ENCODE measurements around the gene NDUFAF7. TPM values are rescaled to one million over a fixed set of nuclear protein-coding genes. Genes with fewer than 3 reads are reported as not detected.

NDUFAF7 gene
- polyA plus RNA-seq, 3 donors, result 4.7 to 12.2 (median 5.6) TPM

GRCh38 chr2:37243435-37243834, 12.0 kb downstream of the NDUFAF7 start:
- DNase-seq, result no peak
- Mint-ChIP-seq H3K36me3 (peaks cover 80 to 93% of the 10 kb centered on the region in 2 donors), H3K4me3 (no peak overlapping the region), H3K27ac (no peak overlapping the region), H3K27me3 (ENCODE audit: low read depth in 3 of 3) (no peaks in the 10 kb centered on the region), H3K4me1 (no peaks in the 10 kb centered on the region), H3K9me3 (no peaks in the 10 kb centered on the region)
- Histone ChIP-seq H3K36me3 (replicated peaks in 1 of 2; ENCODE audit: control insufficient read depth in 1 of 2, insufficient read depth in 2 of 2, low read length in 2 of 2) (peaks cover 89 to 98% of the 10 kb centered on the region in 2 donors), H4K20me1 (ENCODE audit: insufficient read depth, low read length) (no peaks in the 10 kb centered on the region), H3K79me2 (ENCODE audit: insufficient read depth, low read length) (no peaks in the 10 kb centered on the region), H3K27me3 (ENCODE audit: control insufficient read depth in 2 of 2, insufficient read depth in 2 of 2, low read length in 2 of 2) (no peaks in the 10 kb centered on the region), H3K4me1 (ENCODE audit: control insufficient read depth in 1 of 2, insufficient read depth in 2 of 2, low read length in 2 of 2) (no peaks in the 10 kb centered on the region), H3K9me3 (replicated peaks in 1 of 2; ENCODE audit: control insufficient read depth in 1 of 2, insufficient read depth in 1 of 2, low read length in 2 of 2) (no peaks in the 10 kb centered on the region), H2AFZ (ENCODE audit: insufficient read depth, low read depth, low read length, poor library complexity, severe bottlenecking) (no peak overlapping the region), H3K4me3 (replicated peaks in 1 of 3; ENCODE audit: low read depth in 2 of 3, low read length in 3 of 3) (no peak overlapping the region), H3K4me2 (replicated peaks; ENCODE audit: extremely low read depth, low read length, poor library complexity, severe bottlenecking) (no peak overlapping the region), H3K9ac (ENCODE audit: insufficient read depth, low read length, poor library complexity, severe bottlenecking) (no peak overlapping the region), H3K27ac (ENCODE audit: low read depth in 1 of 2, low read length in 2 of 2) (no peak overlapping the region)
- no peak for TF ChIP-seq CTCF (IDR thresholded peaks at IDR 0.05)
- intact Hi-C loops (cut with micrococcal nuclease), result no loop called here
- 100% methylated on average over 3 of the region's 4 CpGs for WGBS (ENCODE audit: insufficient coverage)

GRCh38 chr2:37244017-37244416, 12.6 kb downstream of the NDUFAF7 start:
- no peaks in the 10 kb centered on the region for H3K27me3 ChIP-seq (ENCODE audit: control insufficient read depth in 2 of 2, insufficient read depth in 2 of 2, low read length in 2 of 2)
- no peak overlapping the region for H3K4me3 ChIP-seq (replicated peaks in 1 of 3; ENCODE audit: low read depth in 2 of 3, low read length in 3 of 3)
- Mint-ChIP-seq H3K27ac (no peak overlapping the region), H3K4me1 (no peaks in the 10 kb centered on the region), H3K27me3 (ENCODE audit: low read depth in 3 of 3) (no peaks in the 10 kb centered on the region), H3K36me3 (peaks cover 80 to 93% of the 10 kb centered on the region in 2 donors), H3K9me3 (no peaks in the 10 kb centered on the region), H3K4me3 (no peak overlapping the region)
- H3K4me1 ChIP-seq (ENCODE audit: control insufficient read depth in 1 of 2, insufficient read depth in 2 of 2, low read length in 2 of 2), result no peaks in the 10 kb centered on the region
- DNase-seq, result no peak
- TF ChIP-seq CTCF (IDR thresholded peaks at IDR 0.05), result no peak
- no peaks in the 10 kb centered on the region for H3K9me3 ChIP-seq (replicated peaks in 1 of 2; ENCODE audit: control insufficient read depth in 1 of 2, insufficient read depth in 1 of 2, low read length in 2 of 2)
- H3K36me3 ChIP-seq (replicated peaks in 1 of 2; ENCODE audit: control insufficient read depth in 1 of 2, insufficient read depth in 2 of 2, low read length in 2 of 2), result peaks cover 89 to 98% of the 10 kb centered on the region in 2 donors
- WGBS (ENCODE audit: insufficient coverage), result 80% methylated on average over 1 of the region's 4 CpGs
- no peaks in the 10 kb centered on the region for H4K20me1 ChIP-seq (ENCODE audit: insufficient read depth, low read length)
- H3K79me2 ChIP-seq (ENCODE audit: insufficient read depth, low read length), result no peaks in the 10 kb centered on the region
- no peak overlapping the region for H3K9ac ChIP-seq (ENCODE audit: insufficient read depth, low read length, poor library complexity, severe bottlenecking)
- no peak overlapping the region for H3K27ac ChIP-seq (ENCODE audit: low read depth in 1 of 2, low read length in 2 of 2)
- H3K4me2 ChIP-seq (replicated peaks; ENCODE audit: extremely low read depth, low read length, poor library complexity, severe bottlenecking), result no peak overlapping the region
- intact Hi-C loops (cut with micrococcal nuclease), result no loop called here
- H2AFZ ChIP-seq (ENCODE audit: insufficient read depth, low read depth, low read length, poor library complexity, severe bottlenecking), result no peak overlapping the region
